ENCODE data around the gene FBXO42. TPM values are rescaled to one million over a fixed set of nuclear protein-coding genes. Genes with fewer than 3 reads are reported as not detected.

The FBXO42 gene
- total and polyA plus RNA-seq, 9 of the 15 experiments (the other 6 are each of a cell fraction or from before 2014, with no cell fraction given) = 7.2 to 24.8 (median 17.4) TPM

DNA sequence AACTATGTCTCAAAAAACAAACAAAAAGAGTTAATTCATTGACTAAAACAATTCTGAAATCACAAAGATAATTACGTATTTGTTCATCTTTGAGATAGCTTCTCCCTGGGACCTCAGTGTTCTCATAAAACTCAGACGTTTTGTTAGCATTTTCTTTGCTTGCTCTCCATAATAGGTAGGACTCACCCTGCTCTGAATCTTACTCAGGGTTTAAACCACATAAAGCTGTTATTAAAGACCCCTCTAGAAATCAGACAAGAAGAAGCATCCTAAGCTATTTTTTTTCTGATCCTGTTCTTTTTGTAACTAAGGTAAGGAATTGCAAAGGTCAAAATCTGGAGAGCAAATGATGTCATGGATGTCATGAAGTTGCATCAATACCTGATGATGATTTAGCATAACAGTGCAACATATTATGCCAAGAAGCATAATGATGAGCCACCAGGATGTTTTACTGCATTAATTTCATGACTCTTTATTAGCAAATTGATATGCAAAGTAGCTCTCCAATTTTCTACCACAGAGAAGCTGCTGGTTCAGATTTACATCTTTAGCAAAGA is 2.4 kb downstream of the FBXO42 start (continued):
- TF ChIP-seq, protein P1, sequence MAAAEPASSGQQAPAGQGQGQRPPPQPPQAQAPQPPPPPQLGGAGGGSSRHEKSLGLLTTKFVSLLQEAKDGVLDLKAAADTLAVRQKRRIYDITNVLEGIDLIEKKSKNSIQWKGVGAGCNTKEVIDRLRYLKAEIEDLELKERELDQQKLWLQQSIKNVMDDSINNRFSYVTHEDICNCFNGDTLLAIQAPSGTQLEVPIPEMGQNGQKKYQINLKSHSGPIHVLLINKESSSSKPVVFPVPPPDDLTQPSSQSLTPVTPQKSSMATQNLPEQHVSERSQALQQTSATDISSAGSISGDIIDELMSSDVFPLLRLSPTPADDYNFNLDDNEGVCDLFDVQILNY (CRISPR knock-in tag; IDR thresholded peaks at IDR 0.05) = no peak
- TF ChIP-seq, protein P2, sequence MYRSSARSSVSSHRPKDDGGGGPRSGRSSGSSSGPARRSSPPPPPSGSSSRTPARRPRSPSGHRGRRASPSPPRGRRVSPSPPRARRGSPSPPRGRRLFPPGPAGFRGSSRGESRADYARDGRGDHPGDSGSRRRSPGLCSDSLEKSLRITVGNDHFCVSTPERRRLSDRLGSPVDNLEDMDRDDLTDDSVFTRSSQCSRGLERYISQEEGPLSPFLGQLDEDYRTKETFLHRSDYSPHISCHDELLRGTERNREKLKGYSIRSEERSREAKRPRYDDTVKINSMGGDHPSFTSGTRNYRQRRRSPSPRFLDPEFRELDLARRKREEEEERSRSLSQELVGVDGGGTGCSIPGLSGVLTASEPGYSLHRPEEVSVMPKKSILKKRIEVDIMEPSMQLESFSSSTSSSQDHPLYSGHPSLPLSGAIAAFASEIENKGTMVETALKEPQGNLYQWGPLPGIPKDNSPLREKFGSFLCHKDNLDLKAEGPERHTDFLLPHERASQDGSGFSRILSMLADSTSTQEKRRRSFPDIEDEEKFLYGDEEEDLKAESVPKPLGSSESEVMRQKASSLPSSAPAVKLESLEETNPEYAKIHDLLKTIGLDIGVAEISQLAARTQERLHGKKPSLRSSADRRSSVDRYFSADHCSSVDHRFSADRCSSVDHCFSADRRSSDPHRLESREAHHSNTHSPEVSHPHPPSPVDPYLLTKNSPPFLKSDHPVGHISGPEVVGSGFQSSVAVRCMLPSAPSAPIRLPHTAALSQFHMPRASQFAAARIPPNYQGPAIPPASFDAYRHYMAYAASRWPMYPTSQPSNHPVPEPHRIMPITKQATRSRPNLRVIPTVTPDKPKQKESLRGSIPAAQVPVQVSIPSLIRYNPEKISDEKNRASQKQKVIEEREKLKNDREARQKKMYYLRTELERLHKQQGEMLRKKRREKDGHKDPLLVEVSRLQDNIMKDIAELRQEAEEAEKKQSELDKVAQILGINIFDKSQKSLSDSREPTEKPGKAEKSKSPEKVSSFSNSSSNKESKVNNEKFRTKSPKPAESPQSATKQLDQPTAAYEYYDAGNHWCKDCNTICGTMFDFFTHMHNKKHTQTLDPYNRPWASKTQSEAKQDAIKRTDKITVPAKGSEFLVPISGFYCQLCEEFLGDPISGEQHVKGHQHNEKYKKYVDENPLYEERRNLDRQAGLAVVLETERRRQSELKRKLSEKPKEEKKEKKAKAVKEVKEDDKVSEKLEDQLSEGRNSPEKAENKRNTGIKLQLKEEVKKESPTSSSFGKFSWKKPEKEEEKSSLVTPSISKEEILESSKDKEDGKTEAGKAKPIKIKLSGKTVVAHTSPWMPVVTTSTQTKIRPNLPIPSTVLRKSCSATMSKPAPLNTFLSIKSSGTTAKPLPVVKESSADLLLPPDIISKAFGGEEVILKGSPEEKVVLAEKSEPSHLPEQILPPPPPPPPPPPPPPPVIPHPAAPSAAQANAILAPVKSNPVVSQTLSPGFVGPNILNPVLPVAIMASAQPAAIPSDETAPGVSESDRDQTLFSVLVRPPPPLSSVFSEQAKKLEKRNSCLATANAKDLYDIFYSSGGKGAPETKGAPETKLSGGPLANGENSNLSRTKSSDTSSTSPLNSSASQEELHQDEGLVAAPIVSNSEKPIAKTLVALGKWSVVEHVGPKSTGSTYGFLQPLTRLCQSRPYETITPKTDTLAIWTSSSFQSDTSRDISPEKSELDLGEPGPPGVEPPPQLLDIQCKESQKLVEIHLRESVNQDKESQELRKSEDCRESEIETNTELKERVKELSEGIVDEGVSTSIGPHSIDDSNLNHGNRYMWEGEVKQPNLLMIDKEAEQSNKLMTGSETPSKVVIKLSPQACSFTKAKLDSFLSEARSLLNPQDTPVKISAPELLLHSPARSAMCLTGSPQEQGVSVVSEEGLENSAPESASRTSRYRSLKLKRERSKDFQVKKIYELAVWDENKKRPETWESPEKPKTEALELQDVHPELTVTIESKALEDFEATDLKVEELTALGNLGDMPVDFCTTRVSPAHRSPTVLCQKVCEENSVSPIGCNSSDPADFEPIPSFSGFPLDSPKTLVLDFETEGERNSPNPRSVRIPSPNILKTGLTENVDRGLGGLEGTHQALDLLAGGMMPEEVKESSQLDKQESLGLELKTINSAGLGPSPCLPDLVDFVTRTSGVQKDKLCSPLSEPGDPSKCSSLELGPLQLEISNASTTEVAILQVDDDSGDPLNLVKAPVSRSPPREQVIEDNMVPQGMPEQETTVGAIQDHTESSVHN (IDR thresholded peaks at IDR 0.05; ENCODE audit: borderline replicate concordance in 1 of 2, low read depth in 1 of 2) = no peak
- TF ChIP-seq, protein P3, sequence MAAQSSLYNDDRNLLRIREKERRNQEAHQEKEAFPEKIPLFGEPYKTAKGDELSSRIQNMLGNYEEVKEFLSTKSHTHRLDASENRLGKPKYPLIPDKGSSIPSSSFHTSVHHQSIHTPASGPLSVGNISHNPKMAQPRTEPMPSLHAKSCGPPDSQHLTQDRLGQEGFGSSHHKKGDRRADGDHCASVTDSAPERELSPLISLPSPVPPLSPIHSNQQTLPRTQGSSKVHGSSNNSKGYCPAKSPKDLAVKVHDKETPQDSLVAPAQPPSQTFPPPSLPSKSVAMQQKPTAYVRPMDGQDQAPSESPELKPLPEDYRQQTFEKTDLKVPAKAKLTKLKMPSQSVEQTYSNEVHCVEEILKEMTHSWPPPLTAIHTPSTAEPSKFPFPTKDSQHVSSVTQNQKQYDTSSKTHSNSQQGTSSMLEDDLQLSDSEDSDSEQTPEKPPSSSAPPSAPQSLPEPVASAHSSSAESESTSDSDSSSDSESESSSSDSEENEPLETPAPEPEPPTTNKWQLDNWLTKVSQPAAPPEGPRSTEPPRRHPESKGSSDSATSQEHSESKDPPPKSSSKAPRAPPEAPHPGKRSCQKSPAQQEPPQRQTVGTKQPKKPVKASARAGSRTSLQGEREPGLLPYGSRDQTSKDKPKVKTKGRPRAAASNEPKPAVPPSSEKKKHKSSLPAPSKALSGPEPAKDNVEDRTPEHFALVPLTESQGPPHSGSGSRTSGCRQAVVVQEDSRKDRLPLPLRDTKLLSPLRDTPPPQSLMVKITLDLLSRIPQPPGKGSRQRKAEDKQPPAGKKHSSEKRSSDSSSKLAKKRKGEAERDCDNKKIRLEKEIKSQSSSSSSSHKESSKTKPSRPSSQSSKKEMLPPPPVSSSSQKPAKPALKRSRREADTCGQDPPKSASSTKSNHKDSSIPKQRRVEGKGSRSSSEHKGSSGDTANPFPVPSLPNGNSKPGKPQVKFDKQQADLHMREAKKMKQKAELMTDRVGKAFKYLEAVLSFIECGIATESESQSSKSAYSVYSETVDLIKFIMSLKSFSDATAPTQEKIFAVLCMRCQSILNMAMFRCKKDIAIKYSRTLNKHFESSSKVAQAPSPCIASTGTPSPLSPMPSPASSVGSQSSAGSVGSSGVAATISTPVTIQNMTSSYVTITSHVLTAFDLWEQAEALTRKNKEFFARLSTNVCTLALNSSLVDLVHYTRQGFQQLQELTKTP (IDR thresholded peaks at IDR 0.05; ENCODE audit: low read depth in 1 of 2, partially characterized antibody in 2 of 2) = peak in 1 of 2 experiments; percentile 36
- no peak for TF ChIP-seq NCOR1 (IDR thresholded peaks at IDR 0.05)
- no peak for TF ChIP-seq CBX8 (IDR thresholded peaks at IDR 0.05; ENCODE audit: borderline replicate concordance, extremely low read depth, low read depth, low read length, poor library complexity, severe bottlenecking)
- TF ChIP-seq, protein P4, sequence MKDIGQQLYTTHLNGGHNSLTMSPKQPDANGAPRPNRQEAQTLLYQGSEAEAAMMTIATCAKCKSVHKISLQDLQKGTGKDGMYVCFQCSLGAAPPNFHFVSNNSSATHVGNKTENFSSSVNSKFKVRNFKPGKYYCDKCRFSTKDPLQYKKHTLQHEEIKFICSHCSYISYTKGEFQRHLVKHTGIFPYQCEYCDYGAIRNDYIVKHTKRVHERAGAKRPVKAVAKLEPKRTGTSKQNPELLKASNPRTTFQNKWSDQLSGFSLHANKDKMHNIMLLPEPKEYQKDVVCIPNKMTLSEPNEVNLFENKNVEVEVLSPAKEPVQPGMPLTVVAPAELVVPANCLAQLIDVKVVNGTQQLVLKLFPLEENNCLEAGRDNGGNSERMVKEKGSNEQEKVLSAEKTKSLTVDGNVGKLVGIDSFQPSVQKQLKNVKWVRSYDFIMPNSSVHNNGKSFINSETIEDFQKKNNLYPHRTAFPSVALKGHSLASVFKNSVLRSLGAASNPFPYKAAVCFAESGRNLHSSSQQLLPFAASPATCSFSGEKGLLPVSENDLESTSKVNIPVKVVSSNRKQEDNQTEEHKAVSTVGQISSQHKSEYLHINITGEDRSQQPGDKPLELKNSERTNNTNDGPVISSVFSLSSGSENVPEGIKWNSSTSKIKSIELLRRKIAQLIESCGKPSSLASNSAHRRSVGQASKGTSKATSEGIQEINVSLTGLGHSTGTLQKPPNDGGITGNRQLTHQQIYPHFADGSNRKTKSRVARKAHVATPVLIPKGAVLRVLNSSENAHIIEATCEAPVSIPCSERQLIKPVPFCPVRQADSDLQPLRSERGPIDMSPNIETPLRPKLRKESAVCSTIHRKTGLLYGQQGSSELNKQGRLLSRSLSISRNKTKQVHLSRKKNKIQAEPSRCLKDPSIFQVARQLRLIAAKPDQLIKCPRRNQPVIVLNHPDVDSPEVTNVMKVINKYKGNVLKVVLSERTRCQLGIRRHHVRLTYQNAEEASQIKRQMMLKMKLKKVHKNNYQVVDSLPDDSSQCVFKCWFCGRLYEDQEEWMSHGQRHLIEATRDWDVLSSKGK (CRISPR knock-in tag; IDR thresholded peaks at IDR 0.05) = no peak
- no peak for TF ChIP-seq HCFC1 (IDR thresholded peaks at IDR 0.05; ENCODE audit: low read depth, low read length)
- no peak for TF ChIP-seq ZNF224 (CRISPR knock-in tag; IDR thresholded peaks at IDR 0.05)
- TF ChIP-seq NR2F6 (CRISPR knock-in tag; IDR thresholded peaks at IDR 0.05) = no peak
- TF ChIP-seq SMARCA4 (IDR thresholded peaks at IDR 0.05) = peak; percentile 47; the same call in 1 of the 2 replicates

Measured in K562 (cell line).